PC-3 (cell line): ENCODE data around the gene SPAG4. TPM values are rescaled to one million over a fixed set of nuclear protein-coding genes. Genes with fewer than 3 reads are reported as not detected.

Experiments used
- ATAC-seq: fragments of 200-7000 bp; cut with Tn5 transposase; 2 replicates; pipeline ENCODE4 v1.9.1; 2020; ENCODE audit warnings: mild to moderate bottlenecking, moderate library complexity
- BruUV-seq: library from RNA; stranded (reverse); fragments of 400-500 nt; replicated peaks from 2 replicates; lab custom pipeline; 2021; lab: Mats Ljungman, UMichigan
- CTCF ChIA-PET: fragments of 300-600 bp; sonication (Branson Sonifier 250); formaldehyde crosslinking; loops from one replicate; lab custom pipeline; 2022; ENCODE audit warnings: antibody characterized with exemption; lab: Charles Lee
- POLR2A ChIA-PET: fragments of 300-600 bp; sonication (Branson Sonifier 250); formaldehyde crosslinking; loops from one replicate; lab custom pipeline; 2022; ENCODE audit warnings: antibody characterized with exemption; ENCODE audit not compliant: unreplicated experiment; lab: Charles Lee
- DNase-seq: peaks from one replicate; pipeline ENCODE4 v3.0.0-alpha.2; 2015
- H2AFZ ChIP-seq: fragments of 300-600 bp; sonication (generic); 2 replicates; pipeline ENCODE4 v1.6.0; 2016; ENCODE audit warnings: antibody characterized with exemption, low read length
- H3F3A ChIP-seq: fragments of 300-600 bp; sonication (generic); one replicate; pipeline ENCODE4 v1.6.0; 2017; ENCODE audit warnings: antibody characterized with exemption, low read length, control low read depth, mild to moderate bottlenecking; ENCODE audit not compliant: unreplicated experiment
- H3K27ac ChIP-seq: fragments of 300-600 bp; sonication (generic); 2 replicates; pipeline ENCODE4 v1.5.1; 2016; ENCODE audit warnings: mild to moderate bottlenecking, low read length
- H3K27me3 ChIP-seq: fragments of 300-600 bp; sonication (generic); 2 replicates; pipeline ENCODE4 v1.6.1; 2016; ENCODE audit warnings: low read length, mixed read lengths
- H3K36me3 ChIP-seq: fragments of 300-600 bp; sonication (generic); 2 replicates; pipeline ENCODE4 v1.6.1; 2016; ENCODE audit warnings: low read depth, mixed run types, low read length, mixed read lengths
- H3K4me1 ChIP-seq: fragments of 300-600 bp; sonication (generic); 2 replicates; pipeline ENCODE4 v1.5.1; 2016; ENCODE audit warnings: low read length; ENCODE audit not compliant: insufficient read depth
- H3K4me2 ChIP-seq: fragments of 300-600 bp; sonication (generic); 2 replicates; pipeline ENCODE4 v1.6.0; 2016; ENCODE audit warnings: low read length
- H3K4me3 ChIP-seq: fragments of 300-600 bp; sonication (generic); 2 replicates; pipeline ENCODE4 v1.5.1; 2016; ENCODE audit warnings: mild to moderate bottlenecking, low read length, mixed read lengths
- H3K79me2 ChIP-seq: fragments of 300-600 bp; sonication (generic); 2 replicates; pipeline ENCODE4 v1.6.1; 2017; ENCODE audit warnings: low read length, mixed read lengths
- H3K9ac ChIP-seq: fragments of 300-600 bp; sonication (generic); 2 replicates; pipeline ENCODE4 v1.6.0; 2016; ENCODE audit warnings: mild to moderate bottlenecking, low read length
- H3K9me2 ChIP-seq: fragments of 300-600 bp; sonication (generic); replicated peaks from 2 replicates; pipeline ENCODE4 v1.6.1; 2016; ENCODE audit warnings: mixed run types, low read length, mixed read lengths
- H3K9me3 ChIP-seq: fragments of 300-600 bp; sonication (generic); 2 replicates; pipeline ENCODE4 v1.6.1; 2016; ENCODE audit warnings: low read length, mixed read lengths
- H4K20me1 ChIP-seq: fragments of 300-600 bp; sonication (generic); 2 replicates; pipeline ENCODE4 v1.6.1; 2016; ENCODE audit warnings: low read length, mixed read lengths
- CTCF ChIP-seq: fragments of 300-600 bp; sonication (generic); conservative IDR thresholded peaks from 2 replicates; pipeline ENCODE4 v1.5.1; 2017; ENCODE audit warnings: antibody characterized with exemption, low read depth, mild to moderate bottlenecking, low read length
- EZH2 ChIP-seq: fragments of 300-600 bp; sonication (generic); IDR thresholded peaks from one replicate; pipeline ENCODE4 v1.6.1; 2017; ENCODE audit warnings: antibody characterized with exemption, mild to moderate bottlenecking, low read length; ENCODE audit not compliant: unreplicated experiment
- EZH2phosphoT487 ChIP-seq: fragments of 300-600 bp; sonication (generic); IDR thresholded peaks from 2 replicates; pipeline ENCODE4 v1.6.1; 2018; ENCODE audit warnings: mild to moderate bottlenecking, antibody characterized with exemption, low read length, borderline replicate concordance
- intact Hi-C: fragments of 100-400 bp; cut with micrococcal nuclease; formaldehyde crosslinking; loops from 2 replicates; pipeline ENCODE4 v1.9.0; 2023
- total RNA-seq: library from RNA; depleted of rRNA; stranded (reverse); fragments of >200 nt; gene quantifications from 2 replicates; pipeline ENCODE4 v1.2.3, GENCODE V29; 2014

SPAG4 gene
- total RNA-seq, 1 experiment from 2014 or later, result 9.7 TPM

DNA sequence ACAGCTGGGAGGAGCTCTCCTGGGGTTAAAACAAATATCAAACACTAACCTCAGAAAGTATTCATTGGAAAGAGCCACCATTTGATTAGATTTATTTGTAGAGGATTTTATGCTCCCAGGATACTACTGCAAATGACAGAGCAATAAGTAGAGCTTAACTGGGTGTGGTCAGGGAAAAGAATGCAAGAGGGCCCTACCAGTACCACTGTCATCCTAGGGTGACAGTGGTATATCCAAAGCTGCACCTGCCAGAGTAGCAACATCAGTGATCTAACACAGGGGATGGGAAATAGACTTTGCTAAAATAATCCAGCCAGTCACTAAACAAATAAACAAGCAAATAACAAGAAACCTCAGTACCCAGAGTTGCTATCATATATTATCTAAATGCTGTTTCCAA lies 44.1 kb upstream of the SPAG4 start:
- H3K36me3 ChIP-seq, result peaks cover 20% of the 10 kb centered on the region
- H3K79me2 ChIP-seq, result no peaks in the 10 kb centered on the region
- no peak overlapping the region for H3K9ac ChIP-seq
- no peaks in the 10 kb centered on the region for H3K9me3 ChIP-seq
- H3K4me1 ChIP-seq, result peaks cover 11% of the 10 kb centered on the region
- peak; percentile 53 for ATAC-seq
- H2AFZ ChIP-seq, result no peak overlapping the region
- H3K27ac ChIP-seq, result no peak overlapping the region
- BruUV-seq, result no TSS peak
- H4K20me1 ChIP-seq, result no peaks in the 10 kb centered on the region
- intact Hi-C loops, result no loop called here
- H3F3A ChIP-seq, result no peaks in the 10 kb centered on the region
- no peak overlapping the region for H3K4me3 ChIP-seq
- TF ChIP-seq EZH2 (no peak), CTCF (no peak), EZH2phosphoT487 (no peak)
- H3K27me3 ChIP-seq, result no peaks in the 10 kb centered on the region
- POLR2A ChIA-PET, result no interaction called here
- no peaks in the 10 kb centered on the region for H3K9me2 ChIP-seq
- H3K4me2 ChIP-seq, result no peak overlapping the region
- CTCF ChIA-PET, result no interaction called here
- DNase-seq, result no peak

- Histone ChIP-seq H2AFZ (no peak overlapping the region), H3K9me2 (no peaks in the 10 kb centered on the region), H3F3A (no peaks in the 10 kb centered on the region), H3K27ac (no peak overlapping the region), H3K4me1 (peaks cover 17% of the 10 kb centered on the region), H3K79me2 (no peaks in the 10 kb centered on the region), H3K27me3 (no peaks in the 10 kb centered on the region), H4K20me1 (no peaks in the 10 kb centered on the region), H3K4me3 (no peak overlapping the region), H3K4me2 (no peak overlapping the region), H3K9me3 (no peaks in the 10 kb centered on the region), H3K36me3 (peaks cover 20% of the 10 kb centered on the region), H3K9ac (no peak overlapping the region)
- TF ChIP-seq EZH2, result no peak
- no peak for DNase-seq
- ChIA-PET POLR2A (no interaction called here), CTCF (no interaction called here)
- no peak for ATAC-seq
- intact Hi-C loops, result no loop called here
- BruUV-seq, result no TSS peak
Measured at GRCh38 chr20:35572838-35573237, 42.8 kb upstream of the SPAG4 start.

DNA sequence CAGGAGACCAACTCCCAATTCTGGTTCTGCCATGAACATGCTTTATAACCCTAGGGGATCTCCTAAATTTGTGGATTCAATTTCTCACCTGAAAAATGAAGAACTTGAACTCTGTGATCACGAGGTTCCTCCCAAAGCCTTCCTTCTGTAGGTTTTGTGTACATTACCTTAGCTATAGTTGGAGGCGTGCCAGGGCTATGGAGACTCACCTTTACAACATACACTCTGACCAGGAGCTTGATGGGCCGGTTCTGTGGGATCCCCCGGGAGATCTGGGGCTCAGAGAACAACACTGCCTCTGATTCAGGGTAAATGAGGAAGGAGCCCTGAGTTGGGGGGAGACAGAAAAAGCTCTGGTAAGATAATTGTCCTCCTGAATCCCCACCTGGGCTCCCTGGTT lies 39.7 kb upstream of the SPAG4 start:
- no peaks in the 10 kb centered on the region for H3K9me2 ChIP-seq
- H3K4me2 ChIP-seq, result peak overlapping the region; percentile 67
- H2AFZ ChIP-seq, result no peak overlapping the region
- H4K20me1 ChIP-seq, result no peaks in the 10 kb centered on the region
- BruUV-seq, result no TSS peak
- peak; percentile 84 for ATAC-seq
- ChIA-PET CTCF (no interaction called here), POLR2A (no interaction called here)
- peak; percentile 92 for DNase-seq
- 0 out of 2 replicates have a peak overlapping the region, but pooled peaks have one; percentile 11 for H3K4me3 ChIP-seq
- intact Hi-C loops, result no loop called here
- H3K9me3 ChIP-seq, result no peaks in the 10 kb centered on the region
- H3K9ac ChIP-seq, result peak overlapping the region; percentile 10; the same call in 1 of the 2 replicates
- H3K27ac ChIP-seq, result peak overlapping the region; percentile 76
- no peak for TF ChIP-seq EZH2phosphoT487
- no peak for TF ChIP-seq CTCF
- no peak for TF ChIP-seq EZH2
- H3K36me3 ChIP-seq, result peaks cover 20% of the 10 kb centered on the region
- H3K79me2 ChIP-seq, result no peaks in the 10 kb centered on the region
- peaks cover 17% of the 10 kb centered on the region for H3K4me1 ChIP-seq
- no peaks in the 10 kb centered on the region for H3F3A ChIP-seq
- H3K27me3 ChIP-seq, result no peaks in the 10 kb centered on the region
